GM12878 (cell line): Measurements from ENCODE around the gene PDGFB. TPM values are rescaled to one million over a fixed set of nuclear protein-coding genes. Genes with fewer than 3 reads are reported as not detected.
A peak's percentile ranks its signal among the peaks of the same experiment; 100 is the strongest.

ENCODE experiments used
- ATAC-seq: fragments of 200-7000 bp; cut with Tn5 transposase; 3 replicates; pipeline ENCODE4 v1.9.1; 2020; ENCODE audit warnings: mild to moderate bottlenecking, moderate library complexity
- BruUV-seq: library from RNA; stranded (reverse); fragments of 400-500 nt; replicated peaks from 2 replicates; lab custom pipeline; 2021; lab: Mats Ljungman, UMichigan
- CTCF ChIA-PET: fragments of 300-600 bp; sonication (Branson Sonifier 250); formaldehyde crosslinking; extraction: SDS; loops from one replicate; lab custom pipeline; 2021; ENCODE audit warnings: inconsistent platforms; lab: Yijun Ruan, JAX
- POLR2A ChIA-PET: fragments of 350-600 bp; formaldehyde crosslinking; extraction: SDS; loops from one replicate; lab custom pipeline; 2021; ENCODE audit warnings: inconsistent platforms; lab: Charles Lee
- RAD21 ChIA-PET: fragments of 300-600 bp; sonication (Branson Sonifier 250); formaldehyde crosslinking; loops from one replicate; lab custom pipeline; 2023; ENCODE audit warnings: antibody characterized with exemption; ENCODE audit not compliant: unreplicated experiment; lab: Charles Lee
- SMC1A ChIA-PET: fragments of 300-600 bp; sonication (Branson Sonifier 250); formaldehyde crosslinking; loops from one replicate; lab custom pipeline; 2023; ENCODE audit not compliant: unreplicated experiment, uncharacterized antibody; lab: Charles Lee
- DNase-seq: peaks from one replicate; pipeline ENCODE4 v3.0.0-alpha.2; 2011; ENCODE audit warnings: low read depth, low spot score
- FAIRE-seq: peaks from 3 replicates; lab custom pipeline; 2011; peaks lifted over from hg19 to GRCh38; lab: Jason Lieb, UNC
- H2AFZ ChIP-seq: 2 replicates; pipeline ENCODE4 v1.6.0; 2011; ENCODE audit warnings: low read depth, low read length, control low read depth; ENCODE audit not compliant: control insufficient read depth
- H3K27ac ChIP-seq: 2 replicates; pipeline ENCODE4 v1.5.1; 2011; ENCODE audit warnings: control low read depth; ENCODE audit not compliant: control insufficient read depth, insufficient read depth
- H3K27me3 ChIP-seq, 2 experiments: replicated peaks in 1 of 2; 2 replicates each; pipeline versions ENCODE4 v1.6.0 to v1.6.1; 2011; ENCODE audit warnings: low read length in 1 of 2; ENCODE audit not compliant: control insufficient read depth in 2 of 2, insufficient read depth in 2 of 2
- H3K36me3 ChIP-seq, 2 experiments: 2 replicates each; pipeline ENCODE4 v1.5.1; 2011; ENCODE audit warnings: low read length in 1 of 2; ENCODE audit not compliant: control insufficient read depth in 2 of 2, insufficient read depth in 2 of 2
- H3K4me1 ChIP-seq: 2 replicates; pipeline ENCODE4 v1.6.1; 2011; ENCODE audit warnings: mild to moderate bottlenecking, low read length, moderate library complexity, mixed read lengths; ENCODE audit not compliant: control insufficient read depth, insufficient read depth
- H3K4me2 ChIP-seq: 2 replicates; pipeline ENCODE4 v1.6.0; 2011; ENCODE audit warnings: control low read depth; ENCODE audit not compliant: control insufficient read depth, insufficient read depth
- H3K4me3 ChIP-seq: fragments of 200-600 bp; sonication (generic); 2 replicates; pipeline ENCODE4 v1.5.1; 2016
- H3K79me2 ChIP-seq: 2 replicates; pipeline ENCODE4 v1.6.0; 2011; ENCODE audit warnings: low read length; ENCODE audit not compliant: control insufficient read depth, insufficient read depth
- H3K9ac ChIP-seq: 2 replicates; pipeline ENCODE4 v1.8.0; 2011; ENCODE audit warnings: low read length, control low read depth, mixed read lengths; ENCODE audit not compliant: control insufficient read depth, insufficient read depth
- H3K9me3 ChIP-seq: replicated peaks from 3 replicates; pipeline ENCODE4 v1.5.1; 2011; ENCODE audit warnings: mild to moderate bottlenecking, low read length; ENCODE audit not compliant: control insufficient read depth, insufficient read depth
- H4K20me1 ChIP-seq: 2 replicates; pipeline ENCODE4 v1.6.0; 2011; ENCODE audit not compliant: control insufficient read depth, insufficient read depth
- CREM ChIP-seq: IDR thresholded peaks from 2 replicates; pipeline ENCODE4 v1.6.1; 2014; ENCODE audit warnings: antibody characterized with exemption, low read depth
- EZH2 ChIP-seq: IDR thresholded peaks from 2 replicates; pipeline ENCODE4 v1.6.1; 2012; ENCODE audit warnings: low read depth, mild to moderate bottlenecking, control low read depth, inconsistent platforms, low read length, borderline replicate concordance; ENCODE audit not compliant: control insufficient read depth
- FOXK2 ChIP-seq: fragments of 450-650 bp; IDR thresholded peaks from 2 replicates; pipeline ENCODE4 v1.6.1; 2017; ENCODE audit warnings: mild to moderate bottlenecking, moderate library complexity
- LARP7 ChIP-seq: fragments of 450-650 bp; IDR thresholded peaks from 2 replicates; pipeline ENCODE4 v1.6.1; 2017; ENCODE audit warnings: mild to moderate bottlenecking
- NFYA ChIP-seq: IDR thresholded peaks from 2 replicates; pipeline ENCODE4 v1.6.1; 2011; ENCODE audit warnings: low read depth, mild to moderate bottlenecking, low read length, improper control_type of control experiment, borderline replicate concordance
- NR2C2 ChIP-seq: IDR thresholded peaks from 2 replicates; pipeline ENCODE4 v1.6.1; 2011; ENCODE audit warnings: borderline replicate concordance, low read depth; ENCODE audit not compliant: control insufficient read depth, insufficient read length
- POLR2AphosphoS5 ChIP-seq: IDR thresholded peaks from 2 replicates; pipeline ENCODE4 v1.6.1; 2011; ENCODE audit warnings: mild to moderate bottlenecking, low read length, inconsistent platforms
- RB1 ChIP-seq: fragments of 450-650 bp; formaldehyde crosslinking; IDR thresholded peaks from 2 replicates; pipeline ENCODE4 v1.6.1; 2017; ENCODE audit warnings: mild to moderate bottlenecking, borderline replicate concordance
- RELA ChIP-seq: fragments of 450-650 bp; IDR thresholded peaks from 2 replicates; pipeline ENCODE4 v1.8.0; 2014; ENCODE audit warnings: borderline replicate concordance; ENCODE audit not compliant: partially characterized antibody
- RUNX3 ChIP-seq: IDR thresholded peaks from 2 replicates; pipeline ENCODE4 v1.6.1; 2012; ENCODE audit warnings: low read length, inconsistent platforms
- SIN3A ChIP-seq: IDR thresholded peaks from 2 replicates; pipeline ENCODE4 v1.6.1; 2012; ENCODE audit warnings: low read depth, low read length, improper control_type of control experiment
- SIX5 ChIP-seq: IDR thresholded peaks from 2 replicates; pipeline ENCODE4 v1.6.1; 2011; ENCODE audit warnings: mild to moderate bottlenecking, low read depth, low read length, moderate library complexity; ENCODE audit not compliant: severe bottlenecking
- TARDBP ChIP-seq: IDR thresholded peaks from 2 replicates; pipeline ENCODE4 v1.6.1; 2016; ENCODE audit warnings: borderline replicate concordance
- TCF12 ChIP-seq: IDR thresholded peaks from 2 replicates; pipeline ENCODE4 v1.6.1; 2011; ENCODE audit warnings: low read depth, mild to moderate bottlenecking, low read length
- TCF3 ChIP-seq: IDR thresholded peaks from 2 replicates; pipeline ENCODE4 v1.6.1; 2012; ENCODE audit warnings: low read depth, mild to moderate bottlenecking, low read length, borderline replicate concordance; ENCODE audit not compliant: insufficient read depth
- ZNF622 ChIP-seq: fragments of 450-650 bp; IDR thresholded peaks from 2 replicates; pipeline ENCODE4 v1.6.1; 2017; ENCODE audit warnings: mild to moderate bottlenecking, inconsistent platforms
- WGBS: methylation state at CpG from one replicate; pipeline ENCODE4 v1.1.6; 2016; ENCODE audit warnings: low lambda C conversion rate; ENCODE audit not compliant: insufficient replicate concordance, insufficient coverage; ENCODE audit errors: missing lambda C conversion rate; 5-methylcytosine and 5-hydroxymethylcytosine counted together
- in situ Hi-C: fragments of 300-500 bp; cut with MboI; formaldehyde crosslinking; loops from 9 replicates; pipeline ENCODE4 v1.14.3; 2018; ENCODE audit warnings: mixed read lengths
- intact Hi-C: fragments of 100-400 bp; cut with micrococcal nuclease; formaldehyde crosslinking; loops from one replicate; pipeline ENCODE4 v1.14.2; 2022; ENCODE audit not compliant: unreplicated experiment
- polyA plus RNA-seq, 11 experiments: library from polyadenylated mRNA; depleted of rRNA in 4 of 11; unstranded in 6 of 11; stranded (reverse) in 5 of 11; fragments of >200 nt; fragmentation: Nextera tagmentation in 4 of 11; fragmentation: Illumina TruSeq in 1 of 11; extraction: Ambion mirVana in 4 of 11; extraction: Trizol in 1 of 11; gene quantifications; 1 replicate in 1 of 11; 2 replicates in 10 of 11; pipeline versions ENCODE4 v1.2.1 to v1.2.3, GENCODE V29; 2011 to 2016; ENCODE audit warnings: inconsistent platforms in 2 of 11, missing spikeins in 2 of 11, low read depth in 1 of 11
- total RNA-seq, 4 experiments: library from RNA; depleted of rRNA in 3 of 4; stranded (reverse); fragments of >200 nt in 3 of 4; fragmentation: Illumina TruSeq in 1 of 4; extraction: Trizol in 1 of 4; gene quantifications; 2 replicates each; pipeline versions ENCODE4 v1.2.1 to v1.2.3, GENCODE V29; 2013 to 2021
- TF ChIP-seq, protein P1 (sequence below): IDR thresholded peaks from 2 replicates; pipeline ENCODE4 v1.6.1; 2012; ENCODE audit warnings: low read length, inconsistent platforms
- TF ChIP-seq, protein P2 (sequence below): fragments of 450-650 bp; IDR thresholded peaks from 2 replicates; pipeline ENCODE4 v1.6.1; 2014; ENCODE audit warnings: mild to moderate bottlenecking
- TF ChIP-seq, protein P3 (sequence below): IDR thresholded peaks from 2 replicates; pipeline ENCODE4 v1.6.1; 2011; ENCODE audit warnings: low read depth, low read length, improper control_type of control experiment, borderline replicate concordance
- TF ChIP-seq, protein P4 (sequence below): fragments of 450-650 bp; IDR thresholded peaks from 2 replicates; pipeline ENCODE4 v1.6.1; 2018; ENCODE audit warnings: borderline replicate concordance, mild to moderate bottlenecking; ENCODE audit not compliant: partially characterized antibody

PDGFB gene
- total and polyA plus RNA-seq, 10 of the 15 experiments (the other 5 are each of a cell fraction or from before 2014, with no cell fraction given) = 0.13 to 1.1 (median 0.56) TPM; not detected in 1

DNA sequence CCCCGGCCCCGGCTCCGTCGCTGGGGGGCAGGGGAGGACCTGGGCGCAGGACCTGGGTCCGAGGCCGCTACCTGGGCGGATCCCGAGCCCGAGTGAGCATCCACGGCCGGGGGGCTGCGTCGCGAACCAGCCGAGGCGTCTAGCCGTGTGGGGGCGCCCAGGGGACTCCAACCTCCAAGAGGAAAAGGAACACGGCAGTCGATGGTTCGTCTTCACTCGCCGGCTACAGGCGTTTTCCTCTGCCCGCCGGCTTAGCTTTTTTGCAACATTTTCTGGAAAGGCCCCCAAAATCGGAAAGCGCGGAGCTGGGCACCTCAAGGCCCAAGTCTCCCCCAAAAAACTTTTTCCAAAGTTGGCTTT, 666 bp downstream of the PDGFB start:
- Histone ChIP-seq H3K27me3 (peaks cover 13 to 20% of the 10 kb centered on the region in 2 experiments), H3K9me3 (no peaks in the 10 kb centered on the region), H3K79me2 (no peaks in the 10 kb centered on the region), H3K9ac (no peak overlapping the region), H3K4me2 (peak overlapping the region; percentile 59; the same call in 1 of the 2 replicates), H2AFZ (no peak overlapping the region), H3K27ac (no peak overlapping the region), H3K4me3 (no peak overlapping the region), H4K20me1 (no peaks in the 10 kb centered on the region; the same call in 1 of the 2 replicates), H3K36me3 (no peaks in the 10 kb centered on the region), H3K4me1 (peaks cover 14% of the 10 kb centered on the region)
- ChIA-PET CTCF (no interaction called here), RAD21 (no interaction called here), SMC1A (no interaction called here), POLR2A (no interaction called here)
- no TSS peak for BruUV-seq
- TF ChIP-seq, protein P1, sequence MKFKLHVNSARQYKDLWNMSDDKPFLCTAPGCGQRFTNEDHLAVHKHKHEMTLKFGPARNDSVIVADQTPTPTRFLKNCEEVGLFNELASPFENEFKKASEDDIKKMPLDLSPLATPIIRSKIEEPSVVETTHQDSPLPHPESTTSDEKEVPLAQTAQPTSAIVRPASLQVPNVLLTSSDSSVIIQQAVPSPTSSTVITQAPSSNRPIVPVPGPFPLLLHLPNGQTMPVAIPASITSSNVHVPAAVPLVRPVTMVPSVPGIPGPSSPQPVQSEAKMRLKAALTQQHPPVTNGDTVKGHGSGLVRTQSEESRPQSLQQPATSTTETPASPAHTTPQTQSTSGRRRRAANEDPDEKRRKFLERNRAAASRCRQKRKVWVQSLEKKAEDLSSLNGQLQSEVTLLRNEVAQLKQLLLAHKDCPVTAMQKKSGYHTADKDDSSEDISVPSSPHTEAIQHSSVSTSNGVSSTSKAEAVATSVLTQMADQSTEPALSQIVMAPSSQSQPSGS = no peak
- TF ChIP-seq CREM (no peak), ZNF622 (no peak), NR2C2 (no peak), FOXK2 (no peak), TCF3 (no peak), EZH2 (no peak), RELA (no peak), TARDBP (no peak), RUNX3 (no peak), LARP7 (no peak), TCF12 (no peak), NFYA (no peak), SIX5 (no peak), RB1 (no peak), SIN3A (no peak), POLR2AphosphoS5 (no peak)
- TF ChIP-seq, protein P2, sequence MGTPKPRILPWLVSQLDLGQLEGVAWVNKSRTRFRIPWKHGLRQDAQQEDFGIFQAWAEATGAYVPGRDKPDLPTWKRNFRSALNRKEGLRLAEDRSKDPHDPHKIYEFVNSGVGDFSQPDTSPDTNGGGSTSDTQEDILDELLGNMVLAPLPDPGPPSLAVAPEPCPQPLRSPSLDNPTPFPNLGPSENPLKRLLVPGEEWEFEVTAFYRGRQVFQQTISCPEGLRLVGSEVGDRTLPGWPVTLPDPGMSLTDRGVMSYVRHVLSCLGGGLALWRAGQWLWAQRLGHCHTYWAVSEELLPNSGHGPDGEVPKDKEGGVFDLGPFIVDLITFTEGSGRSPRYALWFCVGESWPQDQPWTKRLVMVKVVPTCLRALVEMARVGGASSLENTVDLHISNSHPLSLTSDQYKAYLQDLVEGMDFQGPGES = no peak
- TF ChIP-seq, protein P3, sequence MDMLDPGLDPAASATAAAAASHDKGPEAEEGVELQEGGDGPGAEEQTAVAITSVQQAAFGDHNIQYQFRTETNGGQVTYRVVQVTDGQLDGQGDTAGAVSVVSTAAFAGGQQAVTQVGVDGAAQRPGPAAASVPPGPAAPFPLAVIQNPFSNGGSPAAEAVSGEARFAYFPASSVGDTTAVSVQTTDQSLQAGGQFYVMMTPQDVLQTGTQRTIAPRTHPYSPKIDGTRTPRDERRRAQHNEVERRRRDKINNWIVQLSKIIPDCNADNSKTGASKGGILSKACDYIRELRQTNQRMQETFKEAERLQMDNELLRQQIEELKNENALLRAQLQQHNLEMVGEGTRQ = no peak
- TF ChIP-seq, protein P4, sequence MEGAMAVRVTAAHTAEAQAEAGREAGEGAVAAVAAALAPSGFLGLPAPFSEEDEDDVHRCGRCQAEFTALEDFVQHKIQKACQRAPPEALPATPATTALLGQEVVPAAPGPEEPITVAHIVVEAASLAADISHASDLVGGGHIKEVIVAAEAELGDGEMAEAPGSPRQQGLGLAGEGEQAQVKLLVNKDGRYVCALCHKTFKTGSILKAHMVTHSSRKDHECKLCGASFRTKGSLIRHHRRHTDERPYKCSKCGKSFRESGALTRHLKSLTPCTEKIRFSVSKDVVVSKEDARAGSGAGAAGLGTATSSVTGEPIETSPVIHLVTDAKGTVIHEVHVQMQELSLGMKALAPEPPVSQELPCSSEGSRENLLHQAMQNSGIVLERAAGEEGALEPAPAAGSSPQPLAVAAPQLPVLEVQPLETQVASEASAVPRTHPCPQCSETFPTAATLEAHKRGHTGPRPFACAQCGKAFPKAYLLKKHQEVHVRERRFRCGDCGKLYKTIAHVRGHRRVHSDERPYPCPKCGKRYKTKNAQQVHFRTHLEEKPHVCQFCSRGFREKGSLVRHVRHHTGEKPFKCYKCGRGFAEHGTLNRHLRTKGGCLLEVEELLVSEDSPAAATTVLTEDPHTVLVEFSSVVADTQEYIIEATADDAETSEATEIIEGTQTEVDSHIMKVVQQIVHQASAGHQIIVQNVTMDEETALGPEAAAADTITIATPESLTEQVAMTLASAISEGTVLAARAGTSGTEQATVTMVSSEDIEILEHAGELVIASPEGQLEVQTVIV = no peak
- WGBS = 2% methylated on average over 17 of the region's 30 CpGs
- ATAC-seq (no peak), FAIRE-seq (no peak), DNase-seq (no peak)
- intact Hi-C loops = no loop called here
- in situ Hi-C loops = no loop called here
